PFSK-1 (cell line): ENCODE measurements around the gene INPP5A.

Experiments
- FOXP2 ChIP-seq: optimal IDR thresholded peaks from 2 replicates; pipeline ENCODE3; 2011; ENCODE audit warnings: borderline replicate concordance, control low read depth, inconsistent platforms; ENCODE audit not compliant: insufficient read depth; ENCODE audit errors: extremely low read length, extremely low read depth
- POLR2AphosphoS5 ChIP-seq: IDR thresholded peaks from 2 replicates; pipeline ENCODE4 v1.6.1; 2012; ENCODE audit warnings: low read depth, mild to moderate bottlenecking, control low read depth, low read length, moderate library complexity
- SIN3A ChIP-seq: IDR thresholded peaks from 2 replicates; pipeline ENCODE4 v1.6.1; 2012; ENCODE audit warnings: mild to moderate bottlenecking, low read length, moderate library complexity, borderline replicate concordance; ENCODE audit not compliant: insufficient read depth
- TAF1 ChIP-seq: IDR thresholded peaks from 2 replicates; pipeline ENCODE4 v1.6.1; 2012; ENCODE audit warnings: low read length, control low read depth, borderline replicate concordance; ENCODE audit not compliant: insufficient read depth
- TF ChIP-seq, protein P1 (sequence below), 2 experiments: IDR thresholded peaks; 2 replicates each; pipeline versions ENCODE4 v1.6.1 to v1.8.0; 2011 to 2012; ENCODE audit warnings: low read depth in 2 of 2, low read length in 2 of 2, control low read depth in 1 of 2, inconsistent platforms in 1 of 2, mild to moderate bottlenecking in 1 of 2, moderate library complexity in 1 of 2; ENCODE audit not compliant: insufficient read depth in 1 of 2

INPP5A gene

DNA sequence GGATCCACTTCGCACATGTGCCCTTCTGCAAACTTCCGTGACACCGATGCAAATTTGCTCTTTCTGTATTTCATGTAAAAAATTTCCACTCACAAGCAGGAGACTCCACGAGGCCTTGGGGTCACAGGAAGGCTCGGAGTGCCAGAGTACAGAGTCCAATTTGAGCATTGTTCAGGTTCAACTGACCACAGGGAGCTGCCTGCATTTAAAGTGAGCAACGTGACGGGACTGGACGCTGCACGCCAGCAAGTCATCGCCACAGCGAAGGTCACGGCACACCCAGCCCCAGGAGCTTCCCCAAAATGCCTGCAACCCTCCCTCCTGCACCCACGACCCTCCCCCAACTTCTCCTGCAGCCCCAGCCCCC lies 289.8 kb downstream of the INPP5A start:
- no peak for TF ChIP-seq FOXP2
- TF ChIP-seq, protein P1, sequence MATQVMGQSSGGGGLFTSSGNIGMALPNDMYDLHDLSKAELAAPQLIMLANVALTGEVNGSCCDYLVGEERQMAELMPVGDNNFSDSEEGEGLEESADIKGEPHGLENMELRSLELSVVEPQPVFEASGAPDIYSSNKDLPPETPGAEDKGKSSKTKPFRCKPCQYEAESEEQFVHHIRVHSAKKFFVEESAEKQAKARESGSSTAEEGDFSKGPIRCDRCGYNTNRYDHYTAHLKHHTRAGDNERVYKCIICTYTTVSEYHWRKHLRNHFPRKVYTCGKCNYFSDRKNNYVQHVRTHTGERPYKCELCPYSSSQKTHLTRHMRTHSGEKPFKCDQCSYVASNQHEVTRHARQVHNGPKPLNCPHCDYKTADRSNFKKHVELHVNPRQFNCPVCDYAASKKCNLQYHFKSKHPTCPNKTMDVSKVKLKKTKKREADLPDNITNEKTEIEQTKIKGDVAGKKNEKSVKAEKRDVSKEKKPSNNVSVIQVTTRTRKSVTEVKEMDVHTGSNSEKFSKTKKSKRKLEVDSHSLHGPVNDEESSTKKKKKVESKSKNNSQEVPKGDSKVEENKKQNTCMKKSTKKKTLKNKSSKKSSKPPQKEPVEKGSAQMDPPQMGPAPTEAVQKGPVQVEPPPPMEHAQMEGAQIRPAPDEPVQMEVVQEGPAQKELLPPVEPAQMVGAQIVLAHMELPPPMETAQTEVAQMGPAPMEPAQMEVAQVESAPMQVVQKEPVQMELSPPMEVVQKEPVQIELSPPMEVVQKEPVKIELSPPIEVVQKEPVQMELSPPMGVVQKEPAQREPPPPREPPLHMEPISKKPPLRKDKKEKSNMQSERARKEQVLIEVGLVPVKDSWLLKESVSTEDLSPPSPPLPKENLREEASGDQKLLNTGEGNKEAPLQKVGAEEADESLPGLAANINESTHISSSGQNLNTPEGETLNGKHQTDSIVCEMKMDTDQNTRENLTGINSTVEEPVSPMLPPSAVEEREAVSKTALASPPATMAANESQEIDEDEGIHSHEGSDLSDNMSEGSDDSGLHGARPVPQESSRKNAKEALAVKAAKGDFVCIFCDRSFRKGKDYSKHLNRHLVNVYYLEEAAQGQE (IDR thresholded peaks at IDR 0.05; ENCODE audit: insufficient read depth in 1 of 2, low read depth in 2 of 2, low read length in 2 of 2), result no peak
- no peak for TF ChIP-seq POLR2AphosphoS5
- no peak for TF ChIP-seq TAF1
- no peak for TF ChIP-seq SIN3A

DNA sequence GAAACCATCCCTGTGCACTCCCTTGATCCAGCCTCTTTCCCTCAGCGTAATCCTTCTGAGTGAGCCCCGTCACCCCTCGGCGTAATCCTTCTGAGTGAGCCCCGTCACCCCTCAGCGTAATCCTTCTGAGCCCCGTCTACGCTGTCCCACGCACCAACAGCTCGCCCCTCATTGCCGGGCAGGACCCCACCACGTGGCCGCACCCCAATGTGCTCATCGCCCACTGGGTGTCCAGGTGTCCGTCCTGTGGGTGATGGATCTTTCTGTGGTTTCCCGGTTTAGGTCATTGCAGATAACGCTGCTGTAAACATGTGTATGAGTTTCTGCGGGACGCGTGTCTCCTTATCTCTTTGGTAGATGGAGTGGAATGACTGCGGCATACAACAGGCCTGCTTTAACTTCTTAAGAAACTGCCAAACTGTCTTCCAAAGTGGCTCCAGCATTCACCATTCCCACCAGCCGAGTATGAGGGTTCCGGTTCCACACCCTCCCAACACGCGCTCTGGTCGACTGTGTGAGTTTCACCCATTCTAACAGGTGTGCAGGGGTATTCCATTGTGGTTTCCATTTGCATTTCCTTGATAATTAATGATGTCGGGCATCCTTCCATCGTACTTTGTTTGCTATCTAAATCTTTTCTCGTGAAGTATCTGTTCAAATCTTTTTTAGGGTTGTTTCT lies 290.4 kb downstream of the INPP5A start:
- TF ChIP-seq TAF1, result no peak
- TF ChIP-seq FOXP2, result no peak
- no peak for TF ChIP-seq SIN3A
- TF ChIP-seq, protein P1 (IDR thresholded peaks at IDR 0.05; ENCODE audit: insufficient read depth in 1 of 2, low read depth in 2 of 2, low read length in 2 of 2), result no peak
- no peak for TF ChIP-seq POLR2AphosphoS5

DNA sequence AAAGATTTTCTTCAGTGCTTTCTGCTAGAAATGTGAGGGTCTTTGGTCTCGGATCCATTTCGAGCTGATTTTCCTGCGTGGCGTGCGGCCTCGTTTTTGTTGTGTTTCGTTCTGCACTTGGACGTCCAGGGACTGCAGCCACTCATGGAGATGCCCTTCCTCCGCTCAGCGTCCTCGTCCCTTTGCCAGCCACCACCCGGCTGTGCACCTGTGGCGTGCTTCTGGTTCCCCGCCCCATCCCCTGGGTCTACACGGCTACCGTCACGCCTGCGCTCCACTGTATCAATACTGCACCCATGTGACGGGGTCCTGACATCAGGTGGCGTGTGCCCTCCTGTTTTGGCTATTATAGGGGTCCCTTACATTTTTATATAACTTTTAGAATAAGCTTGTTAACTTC lies 291.1 kb downstream of the INPP5A start:
- TF ChIP-seq POLR2AphosphoS5 (no peak), SIN3A (no peak), TAF1 (no peak), FOXP2 (no peak)
- TF ChIP-seq, protein P1 (IDR thresholded peaks at IDR 0.05; ENCODE audit: insufficient read depth in 1 of 2, low read depth in 2 of 2, low read length in 2 of 2), result no peak

DNA sequence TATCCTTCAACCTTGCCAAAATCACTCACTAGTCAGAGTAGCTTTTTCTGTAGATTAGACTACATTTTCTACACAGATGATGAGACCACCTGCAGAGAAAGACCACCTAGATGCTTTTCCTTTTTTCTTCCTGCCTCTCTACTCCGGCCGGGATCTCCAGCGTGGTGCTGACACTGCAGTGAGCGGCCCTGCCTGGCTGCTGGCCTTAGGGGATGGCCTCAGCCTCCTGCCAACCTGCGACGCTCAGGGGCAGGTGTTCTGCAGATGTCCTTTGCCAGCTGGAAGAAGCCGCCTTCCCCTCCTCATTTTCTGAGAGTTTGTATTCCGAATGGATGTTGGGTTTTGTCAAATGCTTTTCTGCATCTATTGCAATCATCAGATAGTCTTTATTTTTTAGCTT lies 291.8 kb downstream of the INPP5A start:
- TF ChIP-seq SIN3A (no peak), TAF1 (no peak), FOXP2 (no peak), POLR2AphosphoS5 (no peak)
- TF ChIP-seq, protein P1 (IDR thresholded peaks at IDR 0.05; ENCODE audit: insufficient read depth in 1 of 2, low read depth in 2 of 2, low read length in 2 of 2), result no peak
